WTC11 (cell line): Measurements from ENCODE around the gene PIP5K1A. TPM values are rescaled to one million over a fixed set of nuclear protein-coding genes. Genes with fewer than 3 reads are reported as not detected.
A peak's percentile ranks its signal among the peaks of the same experiment; 100 is the strongest.

Source experiments
- AFF4 ChIP-seq: sonication (generic); formaldehyde crosslinking; IDR thresholded peaks from 2 replicates; pipeline ENCODE4 v1.8.1; 2023; ENCODE audit warnings: mild to moderate bottlenecking, missing genetic modification reagents, borderline replicate concordance
- ATF3 ChIP-seq: sonication (generic); formaldehyde crosslinking; conservative IDR thresholded peaks from 2 replicates; pipeline ENCODE4 v1.8.1; 2022; ENCODE audit warnings: mild to moderate bottlenecking, missing genetic modification reagents
- CBFB ChIP-seq: sonication (generic); formaldehyde crosslinking; IDR thresholded peaks from 2 replicates; pipeline ENCODE4 v1.8.1; 2022; ENCODE audit warnings: mild to moderate bottlenecking, low read depth, missing genetic modification reagents
- EMX1 ChIP-seq: fragments of 250-450 bp; sonication (Bioruptor Pico); IDR thresholded peaks from 2 replicates; pipeline ENCODE4 v1.8.0; 2021; ENCODE audit warnings: mild to moderate bottlenecking
- ESRRA ChIP-seq: sonication (generic); formaldehyde crosslinking; IDR thresholded peaks from 2 replicates; pipeline ENCODE4 v1.8.1; 2022; ENCODE audit warnings: mild to moderate bottlenecking, missing genetic modification reagents, borderline replicate concordance
- ETV6 ChIP-seq: sonication (generic); formaldehyde crosslinking; IDR thresholded peaks from 2 replicates; pipeline ENCODE4 v1.8.1; 2022; ENCODE audit warnings: mild to moderate bottlenecking, missing genetic modification reagents
- GRHL2 ChIP-seq: fragments of 250-450 bp; sonication (Bioruptor Pico); IDR thresholded peaks from 2 replicates; pipeline ENCODE4 v1.8.0; 2022; ENCODE audit warnings: mild to moderate bottlenecking, moderate library complexity; ENCODE audit not compliant: insufficient replicate concordance, severe bottlenecking
- HMGA2 ChIP-seq: fragments of 250-450 bp; sonication (Bioruptor Pico); IDR thresholded peaks from 2 replicates; pipeline ENCODE4 v1.4.0; 2021; ENCODE audit warnings: mild to moderate bottlenecking, moderate library complexity
- HMGXB4 ChIP-seq: sonication (generic); formaldehyde crosslinking; IDR thresholded peaks from 2 replicates; pipeline ENCODE4 v1.8.1; 2023; ENCODE audit warnings: mild to moderate bottlenecking, moderate library complexity, missing genetic modification reagents
- JAZF1 ChIP-seq: fragments of 250-450 bp; sonication (Bioruptor Pico); IDR thresholded peaks from 2 replicates; pipeline ENCODE4 v1.9.0; 2021; ENCODE audit warnings: moderate library complexity, mild to moderate bottlenecking, inconsistent platforms
- NFATC4 ChIP-seq: fragments of 250-450 bp; sonication (Bioruptor Pico); IDR thresholded peaks from 2 replicates; pipeline ENCODE4 v1.9.0; 2021; ENCODE audit warnings: mild to moderate bottlenecking
- NFYB ChIP-seq: sonication (generic); formaldehyde crosslinking; conservative IDR thresholded peaks from 2 replicates; pipeline ENCODE4 v1.8.0; 2022; ENCODE audit warnings: low read depth, missing genetic modification reagents
- NR2C2 ChIP-seq: sonication (generic); formaldehyde crosslinking; IDR thresholded peaks from 2 replicates; pipeline ENCODE4 v1.8.0; 2022; ENCODE audit warnings: mild to moderate bottlenecking, missing genetic modification reagents
- RELA ChIP-seq: sonication (generic); formaldehyde crosslinking; IDR thresholded peaks from 2 replicates; pipeline ENCODE4 v1.8.1; 2022; ENCODE audit warnings: missing genetic modification reagents, mild to moderate bottlenecking, borderline replicate concordance
- SMAD4 ChIP-seq: sonication (generic); formaldehyde crosslinking; IDR thresholded peaks from 2 replicates; pipeline ENCODE4 v1.8.0; 2022; ENCODE audit warnings: mild to moderate bottlenecking, missing genetic modification reagents
- TEAD4 ChIP-seq: sonication (generic); formaldehyde crosslinking; IDR thresholded peaks from 2 replicates; pipeline ENCODE4 v1.8.0; 2022; ENCODE audit warnings: mild to moderate bottlenecking, missing genetic modification reagents
- TP53 ChIP-seq: sonication (generic); formaldehyde crosslinking; IDR thresholded peaks from 2 replicates; pipeline ENCODE4 v1.8.1; 2023; ENCODE audit warnings: mild to moderate bottlenecking, missing genetic modification reagents
- ZNF219 ChIP-seq: sonication (generic); formaldehyde crosslinking; IDR thresholded peaks from 2 replicates; pipeline ENCODE4 v1.8.0; 2023; ENCODE audit warnings: missing genetic modification reagents, mild to moderate bottlenecking, borderline replicate concordance
- ZNF423 ChIP-seq: fragments of 250-450 bp; sonication (Bioruptor Pico); IDR thresholded peaks from 2 replicates; pipeline ENCODE4 v2.1.2; 2022; ENCODE audit warnings: mild to moderate bottlenecking, moderate library complexity
- ZNF512 ChIP-seq: sonication (generic); formaldehyde crosslinking; IDR thresholded peaks from 2 replicates; pipeline ENCODE4 v1.8.1; 2022; ENCODE audit warnings: missing genetic modification reagents, borderline replicate concordance
- total RNA-seq: library from RNA; stranded (reverse); gene quantifications from 3 replicates; pipeline ENCODE4 v1.2.3, GENCODE V29; 2021
- TF ChIP-seq, protein P1 (sequence below): sonication (generic); formaldehyde crosslinking; conservative IDR thresholded peaks from 2 replicates; pipeline ENCODE4 v1.8.1; 2023; ENCODE audit warnings: mild to moderate bottlenecking, low read depth, missing genetic modification reagents, moderate library complexity
- TF ChIP-seq, protein P2 (sequence below): sonication (generic); formaldehyde crosslinking; IDR thresholded peaks from 2 replicates; pipeline ENCODE4 v1.8.0; 2022; ENCODE audit warnings: mild to moderate bottlenecking, missing genetic modification reagents
- TF ChIP-seq, protein P3 (sequence below): fragments of 250-450 bp; sonication (Bioruptor Pico); IDR thresholded peaks from 2 replicates; pipeline ENCODE4 v2.1.2; 2022; ENCODE audit warnings: mild to moderate bottlenecking, moderate library complexity
- TF ChIP-seq, protein P4 (sequence below): sonication (generic); formaldehyde crosslinking; IDR thresholded peaks from 2 replicates; pipeline ENCODE4 v1.8.1; 2023; ENCODE audit warnings: mild to moderate bottlenecking, missing genetic modification reagents

The PIP5K1A gene
- total RNA-seq, 1 experiment from 2014 or later = 81.3 TPM

DNA sequence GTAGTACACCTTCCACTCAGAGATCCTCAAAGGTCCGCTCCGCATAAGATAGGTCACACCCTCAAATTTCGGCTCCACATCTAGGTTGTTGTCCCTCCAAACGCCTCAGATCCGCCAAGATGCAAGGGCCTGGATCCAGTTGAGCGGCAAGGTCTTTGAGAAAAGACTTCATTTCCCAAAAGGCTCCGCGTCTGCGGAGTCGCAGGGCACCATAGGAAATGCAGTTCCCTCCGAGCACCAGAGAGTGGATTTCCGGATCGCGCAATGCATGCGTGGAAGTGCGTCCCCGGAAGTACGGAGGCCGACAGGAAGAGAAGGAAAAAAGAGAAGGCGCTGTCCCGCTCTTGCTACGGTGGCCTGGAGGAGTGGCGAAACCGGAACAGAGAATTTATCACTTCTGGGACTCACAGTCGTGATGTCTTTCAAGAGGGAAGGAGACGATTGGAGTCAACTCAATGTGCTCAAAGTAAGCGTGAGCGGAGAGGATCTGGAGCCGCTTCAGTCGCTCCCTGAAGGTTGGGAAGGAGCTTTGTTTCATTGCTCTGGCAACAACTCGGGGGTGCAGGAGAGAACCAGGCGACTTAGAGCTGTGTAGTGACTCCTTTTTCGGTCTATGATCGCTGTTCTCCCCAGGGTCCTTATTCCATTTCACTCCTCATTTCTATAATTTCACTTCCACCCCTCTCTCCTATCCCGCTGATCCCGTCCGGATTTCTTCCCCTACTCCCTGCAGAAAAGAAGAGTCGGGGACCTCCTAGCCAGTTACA lies 32.4 kb upstream of the PIP5K1A start, which contains the start of the genes LYSMD1 and SCNM1 (continued):
- TF ChIP-seq, protein P1, sequence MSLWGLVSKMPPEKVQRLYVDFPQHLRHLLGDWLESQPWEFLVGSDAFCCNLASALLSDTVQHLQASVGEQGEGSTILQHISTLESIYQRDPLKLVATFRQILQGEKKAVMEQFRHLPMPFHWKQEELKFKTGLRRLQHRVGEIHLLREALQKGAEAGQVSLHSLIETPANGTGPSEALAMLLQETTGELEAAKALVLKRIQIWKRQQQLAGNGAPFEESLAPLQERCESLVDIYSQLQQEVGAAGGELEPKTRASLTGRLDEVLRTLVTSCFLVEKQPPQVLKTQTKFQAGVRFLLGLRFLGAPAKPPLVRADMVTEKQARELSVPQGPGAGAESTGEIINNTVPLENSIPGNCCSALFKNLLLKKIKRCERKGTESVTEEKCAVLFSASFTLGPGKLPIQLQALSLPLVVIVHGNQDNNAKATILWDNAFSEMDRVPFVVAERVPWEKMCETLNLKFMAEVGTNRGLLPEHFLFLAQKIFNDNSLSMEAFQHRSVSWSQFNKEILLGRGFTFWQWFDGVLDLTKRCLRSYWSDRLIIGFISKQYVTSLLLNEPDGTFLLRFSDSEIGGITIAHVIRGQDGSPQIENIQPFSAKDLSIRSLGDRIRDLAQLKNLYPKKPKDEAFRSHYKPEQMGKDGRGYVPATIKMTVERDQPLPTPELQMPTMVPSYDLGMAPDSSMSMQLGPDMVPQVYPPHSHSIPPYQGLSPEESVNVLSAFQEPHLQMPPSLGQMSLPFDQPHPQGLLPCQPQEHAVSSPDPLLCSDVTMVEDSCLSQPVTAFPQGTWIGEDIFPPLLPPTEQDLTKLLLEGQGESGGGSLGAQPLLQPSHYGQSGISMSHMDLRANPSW (CRISPR knock-in tag) = no peak
- TF ChIP-seq NFATC4 (CRISPR knock-in tag) (no peak), TEAD4 (CRISPR knock-in tag) (peak; percentile 71), RELA (CRISPR knock-in tag) (no peak), ESRRA (no peak), ZNF423 (CRISPR knock-in tag) (no peak), NFYB (CRISPR knock-in tag) (no peak), HMGXB4 (peak; percentile 66; the same call in 1 of the 2 replicates), ETV6 (peak; percentile 60; the same call in 1 of the 2 replicates), NR2C2 (no peak), HMGA2 (no peak), ZNF219 (CRISPR knock-in tag) (no peak), CBFB (no peak), GRHL2 (CRISPR knock-in tag) (no peak), SMAD4 (CRISPR knock-in tag) (no peak), TP53 (CRISPR knock-in tag) (no peak), JAZF1 (no peak), AFF4 (CRISPR knock-in tag) (no peak), ATF3 (CRISPR knock-in tag) (no peak), ZNF512 (no peak), EMX1 (CRISPR knock-in tag) (no peak)
- TF ChIP-seq, protein P2, sequence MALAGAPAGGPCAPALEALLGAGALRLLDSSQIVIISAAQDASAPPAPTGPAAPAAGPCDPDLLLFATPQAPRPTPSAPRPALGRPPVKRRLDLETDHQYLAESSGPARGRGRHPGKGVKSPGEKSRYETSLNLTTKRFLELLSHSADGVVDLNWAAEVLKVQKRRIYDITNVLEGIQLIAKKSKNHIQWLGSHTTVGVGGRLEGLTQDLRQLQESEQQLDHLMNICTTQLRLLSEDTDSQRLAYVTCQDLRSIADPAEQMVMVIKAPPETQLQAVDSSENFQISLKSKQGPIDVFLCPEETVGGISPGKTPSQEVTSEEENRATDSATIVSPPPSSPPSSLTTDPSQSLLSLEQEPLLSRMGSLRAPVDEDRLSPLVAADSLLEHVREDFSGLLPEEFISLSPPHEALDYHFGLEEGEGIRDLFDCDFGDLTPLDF (CRISPR knock-in tag) = no peak
- TF ChIP-seq, protein P3, sequence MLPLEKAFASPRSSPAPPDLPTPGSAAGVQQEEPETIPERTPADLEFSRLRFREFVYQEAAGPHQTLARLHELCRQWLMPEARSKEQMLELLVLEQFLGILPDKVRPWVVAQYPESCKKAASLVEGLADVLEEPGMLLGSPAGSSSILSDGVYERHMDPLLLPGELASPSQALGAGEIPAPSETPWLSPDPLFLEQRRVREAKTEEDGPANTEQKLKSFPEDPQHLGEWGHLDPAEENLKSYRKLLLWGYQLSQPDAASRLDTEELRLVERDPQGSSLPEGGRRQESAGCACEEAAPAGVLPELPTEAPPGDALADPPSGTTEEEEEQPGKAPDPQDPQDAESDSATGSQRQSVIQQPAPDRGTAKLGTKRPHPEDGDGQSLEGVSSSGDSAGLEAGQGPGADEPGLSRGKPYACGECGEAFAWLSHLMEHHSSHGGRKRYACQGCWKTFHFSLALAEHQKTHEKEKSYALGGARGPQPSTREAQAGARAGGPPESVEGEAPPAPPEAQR = no peak
- TF ChIP-seq, protein P4, sequence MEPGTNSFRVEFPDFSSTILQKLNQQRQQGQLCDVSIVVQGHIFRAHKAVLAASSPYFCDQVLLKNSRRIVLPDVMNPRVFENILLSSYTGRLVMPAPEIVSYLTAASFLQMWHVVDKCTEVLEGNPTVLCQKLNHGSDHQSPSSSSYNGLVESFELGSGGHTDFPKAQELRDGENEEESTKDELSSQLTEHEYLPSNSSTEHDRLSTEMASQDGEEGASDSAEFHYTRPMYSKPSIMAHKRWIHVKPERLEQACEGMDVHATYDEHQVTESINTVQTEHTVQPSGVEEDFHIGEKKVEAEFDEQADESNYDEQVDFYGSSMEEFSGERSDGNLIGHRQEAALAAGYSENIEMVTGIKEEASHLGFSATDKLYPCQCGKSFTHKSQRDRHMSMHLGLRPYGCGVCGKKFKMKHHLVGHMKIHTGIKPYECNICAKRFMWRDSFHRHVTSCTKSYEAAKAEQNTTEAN = no peak
